GM06990 (cell line): ENCODE measurements around the gene NPFFR1.

Source experiments
- DNase-seq: peaks from one replicate; pipeline ENCODE4 v3.0.0-alpha.2; 2011; ENCODE audit not compliant: insufficient read length; ENCODE audit errors: extremely low read depth
- H3K27me3 ChIP-seq: replicated peaks from 2 replicates; pipeline ENCODE4 v1.6.0; 2011; ENCODE audit warnings: low read length; ENCODE audit not compliant: control insufficient read depth, insufficient read depth
- H3K36me3 ChIP-seq: 2 replicates; pipeline ENCODE4 v1.5.1; 2011; ENCODE audit warnings: low read length; ENCODE audit not compliant: control insufficient read depth, insufficient read depth
- H3K4me3 ChIP-seq: replicated peaks from 2 replicates; pipeline ENCODE4 v1.5.1; 2011; ENCODE audit warnings: low read depth, mild to moderate bottlenecking, control low read depth, low read length
- TF ChIP-seq, protein P1 (sequence below): IDR thresholded peaks from 2 replicates; pipeline ENCODE4 v1.5.1; 2011; ENCODE audit warnings: low read length, control low read depth, mild to moderate bottlenecking, inconsistent platforms; ENCODE audit not compliant: insufficient read depth, poor library complexity, severe bottlenecking

The NPFFR1 gene

GRCh38 chr10:70312249-70312648, 28.4 kb upstream of the NPFFR1 start:
- Histone ChIP-seq H3K27me3 (no peaks in the 10 kb centered on the region), H3K4me3 (no peak overlapping the region), H3K36me3 (no peaks in the 10 kb centered on the region)
- DNase-seq = no peak
- TF ChIP-seq, protein P1, sequence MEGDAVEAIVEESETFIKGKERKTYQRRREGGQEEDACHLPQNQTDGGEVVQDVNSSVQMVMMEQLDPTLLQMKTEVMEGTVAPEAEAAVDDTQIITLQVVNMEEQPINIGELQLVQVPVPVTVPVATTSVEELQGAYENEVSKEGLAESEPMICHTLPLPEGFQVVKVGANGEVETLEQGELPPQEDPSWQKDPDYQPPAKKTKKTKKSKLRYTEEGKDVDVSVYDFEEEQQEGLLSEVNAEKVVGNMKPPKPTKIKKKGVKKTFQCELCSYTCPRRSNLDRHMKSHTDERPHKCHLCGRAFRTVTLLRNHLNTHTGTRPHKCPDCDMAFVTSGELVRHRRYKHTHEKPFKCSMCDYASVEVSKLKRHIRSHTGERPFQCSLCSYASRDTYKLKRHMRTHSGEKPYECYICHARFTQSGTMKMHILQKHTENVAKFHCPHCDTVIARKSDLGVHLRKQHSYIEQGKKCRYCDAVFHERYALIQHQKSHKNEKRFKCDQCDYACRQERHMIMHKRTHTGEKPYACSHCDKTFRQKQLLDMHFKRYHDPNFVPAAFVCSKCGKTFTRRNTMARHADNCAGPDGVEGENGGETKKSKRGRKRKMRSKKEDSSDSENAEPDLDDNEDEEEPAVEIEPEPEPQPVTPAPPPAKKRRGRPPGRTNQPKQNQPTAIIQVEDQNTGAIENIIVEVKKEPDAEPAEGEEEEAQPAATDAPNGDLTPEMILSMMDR = no peak

DNA sequence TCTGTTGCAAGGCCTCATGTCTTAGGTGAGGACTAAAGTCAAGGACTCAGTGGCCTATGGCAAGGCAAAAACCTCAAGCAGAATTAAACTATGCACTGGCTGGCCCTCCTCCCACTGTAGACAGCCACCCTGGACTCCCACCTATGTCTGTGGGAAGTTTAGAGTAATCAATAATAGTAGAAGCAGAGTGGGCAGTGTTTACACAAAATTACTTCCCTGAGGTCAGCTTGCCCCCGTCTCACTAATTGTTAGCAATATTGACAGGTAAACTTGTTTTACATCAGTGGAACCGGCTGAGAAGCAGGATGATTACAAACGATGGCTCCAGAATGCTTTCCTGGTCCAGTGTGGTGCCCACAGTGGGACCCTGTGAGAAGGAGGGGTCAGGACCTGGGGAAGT, 27.9 kb upstream of the NPFFR1 start:
- TF ChIP-seq, protein P1 = no peak

GRCh38 chr10:70309661-70310060, 25.9 kb upstream of the NPFFR1 start:
- Histone ChIP-seq H3K36me3 (no peaks in the 10 kb centered on the region), H3K4me3 (no peak overlapping the region), H3K27me3 (no peaks in the 10 kb centered on the region)
- DNase-seq = no peak
- TF ChIP-seq, protein P1 = no peak

More for the DNA sequence above, 27.9 kb upstream of the NPFFR1 start:
- no peak for DNase-seq
- Histone ChIP-seq H3K27me3 (no peaks in the 10 kb centered on the region), H3K36me3 (no peaks in the 10 kb centered on the region), H3K4me3 (no peak overlapping the region)

DNA sequence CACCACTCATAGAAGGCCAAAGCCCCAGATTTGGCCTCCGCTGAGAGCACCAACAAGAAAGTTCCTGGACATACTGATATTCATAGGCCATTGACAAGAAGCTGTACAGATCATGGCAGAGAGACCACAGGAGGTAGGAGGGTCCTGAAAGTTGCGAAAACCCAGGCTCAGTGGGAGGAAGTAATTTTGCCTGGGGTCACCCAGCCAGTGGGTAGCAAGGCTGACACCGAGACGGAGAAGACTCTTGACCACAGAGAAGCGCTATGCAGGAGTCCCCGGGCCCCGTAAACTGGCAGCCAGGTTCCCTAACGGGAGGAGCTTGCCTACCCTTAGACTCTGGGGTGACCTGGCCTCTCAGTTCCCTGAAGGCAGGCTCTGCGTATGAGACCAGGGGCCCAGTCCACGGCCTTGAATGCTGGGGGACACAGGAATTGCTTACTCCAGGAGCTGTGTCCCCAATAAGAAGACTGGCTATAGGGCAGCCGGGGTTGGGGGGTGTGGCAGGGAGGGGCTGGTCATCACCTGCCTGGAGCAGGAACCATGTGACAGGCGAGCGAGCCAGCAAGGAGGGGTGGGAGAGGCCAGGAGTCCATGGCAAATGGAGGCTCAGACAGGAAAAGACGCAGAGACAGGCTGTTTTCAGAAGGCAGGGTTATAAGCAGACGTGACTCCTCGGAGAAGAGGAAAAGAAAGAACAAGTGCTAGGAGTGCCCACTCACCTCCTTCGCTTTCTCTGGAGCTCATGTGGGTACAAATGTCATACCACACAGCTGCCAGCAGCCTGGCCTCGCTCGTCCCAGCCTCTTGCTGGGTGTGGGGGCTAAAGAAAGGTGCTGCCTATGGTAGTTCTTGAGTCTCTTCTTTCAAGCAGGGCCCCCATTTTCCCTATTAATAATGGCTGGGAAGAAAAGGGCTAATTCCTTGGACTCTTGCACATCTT, 24.6 kb upstream of the NPFFR1 start:
- Histone ChIP-seq H3K36me3 (no peaks in the 10 kb centered on the region), H3K4me3 (no peak overlapping the region), H3K27me3 (no peaks in the 10 kb centered on the region)
- DNase-seq = no peak
- TF ChIP-seq, protein P1 = no peak

GRCh38 chr10:70306886-70307520, 23.2 kb upstream of the NPFFR1 start:
- H3K4me3 ChIP-seq = no peak overlapping the region
- TF ChIP-seq, protein P1 = no peak
- no peak for DNase-seq
- H3K27me3 ChIP-seq = no peaks in the 10 kb centered on the region
- no peaks in the 10 kb centered on the region for H3K36me3 ChIP-seq
